ENCODE data around the gene NUP62CL.

GRCh38 chrX:107171369-107172102, 34.7 kb downstream of the NUP62CL start:
- no peak for TF ChIP-seq CTCF (IDR thresholded peaks at IDR 0.05)
- TF ChIP-seq POLR2A (IDR thresholded peaks at IDR 0.05; ENCODE audit: low read length): no peak
- TF ChIP-seq SMC3 (IDR thresholded peaks at IDR 0.05): no peak
- no peak for TF ChIP-seq PHF8 (IDR thresholded peaks at IDR 0.05; ENCODE audit: borderline replicate concordance, low read depth)
- TF ChIP-seq RARB (CRISPR knock-in tag; IDR thresholded peaks at IDR 0.05): no peak
- no peak for TF ChIP-seq HOXB5 (CRISPR knock-in tag; IDR thresholded peaks at IDR 0.05)
- no peak for TF ChIP-seq CHD4 (IDR thresholded peaks at IDR 0.05; ENCODE audit: borderline replicate concordance)
